K562 (cell line): ENCODE data around the gene INO80D. TPM values are rescaled to one million over a fixed set of nuclear protein-coding genes. Genes with fewer than 3 reads are reported as not detected.

Experiments
- ATAC-seq: fragments of 200-7000 bp; cut with Tn5 transposase; 3 replicates; pipeline ENCODE4 v1.9.1; 2020; ENCODE audit warnings: moderate library complexity
- BruUV-seq: library from RNA; stranded (reverse); fragments of 400-500 nt; replicated peaks from 2 replicates; lab custom pipeline; 2021; lab: Mats Ljungman, UMichigan
- CTCF ChIA-PET: fragments of 300-600 bp; formaldehyde crosslinking; extraction: SDS; loops from one replicate; lab custom pipeline; 2021; ENCODE audit warnings: low intra/inter-chr PET ratio; lab: Yijun Ruan, JAX
- POLR2A ChIA-PET: fragments of 300-600, 350-650 bp; sonication (Branson Sonifier 250); formaldehyde crosslinking; extraction: SDS; loops from one replicate; lab custom pipeline; 2021; ENCODE audit warnings: antibody characterized with exemption, inconsistent platforms; lab: Yijun Ruan, JAX
- DNase-seq, 4 experiments: peaks; one replicate each; pipeline versions ENCODE4 v3.0.0 to v3.0.0-alpha.2; 2011 to 2018; ENCODE audit warnings: low spot score in 3 of 4, mixed read lengths in 3 of 4; ENCODE audit errors: extremely low read depth in 1 of 4
- FAIRE-seq: peaks from 2 replicates; lab custom pipeline; 2011; peaks lifted over from hg19 to GRCh38; lab: Jason Lieb, UNC
- H2AFZ ChIP-seq: 2 replicates; pipeline ENCODE4 v1.6.0; 2011; ENCODE audit warnings: low read depth, low read length, control low read depth, inconsistent platforms
- H3K27ac ChIP-seq: fragments of 200-600 bp; 3 replicates; pipeline ENCODE4 v1.8.0; 2011; ENCODE audit warnings: low read depth, mild to moderate bottlenecking, control low read depth, inconsistent platforms, low read length, moderate library complexity, mixed read lengths; ENCODE audit errors: extremely low read depth
- H3K27me3 ChIP-seq, 2 experiments: fragments of 300-600 bp in 1 of 2; 2 replicates in 1 of 2; 3 replicates in 1 of 2; pipeline versions ENCODE4 v1.6.0 to v1.8.0; 2011; ENCODE audit warnings: inconsistent platforms in 2 of 2, low read length in 2 of 2, mild to moderate bottlenecking in 1 of 2, mixed read lengths in 1 of 2, moderate library complexity in 1 of 2; ENCODE audit not compliant: control insufficient read depth in 2 of 2, insufficient read depth in 2 of 2
- H3K36me3 ChIP-seq: fragments of 300-600 bp; 3 replicates; pipeline ENCODE4 v1.8.0; 2011; ENCODE audit warnings: mild to moderate bottlenecking, low read length, inconsistent platforms; ENCODE audit not compliant: control insufficient read depth, insufficient read depth
- H3K4me1 ChIP-seq, 2 experiments: fragments of 200-600 bp in 1 of 2; replicated peaks in 1 of 2; 2 replicates in 1 of 2; 3 replicates in 1 of 2; pipeline versions ENCODE4 v1.5.1 to v1.8.0; 2011; ENCODE audit warnings: inconsistent platforms in 2 of 2, low read length in 2 of 2, mild to moderate bottlenecking in 1 of 2, mixed read lengths in 1 of 2, moderate library complexity in 1 of 2; ENCODE audit not compliant: control insufficient read depth in 2 of 2, insufficient read depth in 2 of 2
- H3K4me2 ChIP-seq: 2 replicates; pipeline ENCODE4 v1.6.1; 2011; ENCODE audit warnings: low read length, control low read depth, inconsistent platforms, mixed read lengths; ENCODE audit not compliant: insufficient read depth
- H3K4me3 ChIP-seq: fragments of 200-600 bp; sonication (generic), shearing (Covaris generic); 2 replicates; pipeline ENCODE4 v1.5.1; 2016; ENCODE audit warnings: control low read depth, inconsistent platforms
- H3K79me2 ChIP-seq: fragments of 200-600 bp; 3 replicates; pipeline ENCODE4 v1.8.0; 2011; ENCODE audit warnings: low read length, inconsistent platforms; ENCODE audit not compliant: control insufficient read depth, insufficient read depth
- H3K9ac ChIP-seq, 2 experiments: 2 replicates each; pipeline versions ENCODE4 v1.6.0 to v1.6.1; 2011; ENCODE audit warnings: low read depth in 2 of 2, low read length in 2 of 2, control low read depth in 1 of 2, inconsistent platforms in 1 of 2, mild to moderate bottlenecking in 1 of 2, mixed read lengths in 1 of 2; ENCODE audit not compliant: insufficient read depth in 1 of 2
- H3K9me1 ChIP-seq: one replicate; pipeline ENCODE4 v1.6.0; 2011; ENCODE audit warnings: inconsistent platforms, mild to moderate bottlenecking, low read length, moderate library complexity; ENCODE audit not compliant: control insufficient read depth, insufficient read depth
- H3K9me3 ChIP-seq: replicated peaks from 2 replicates; pipeline ENCODE4 v1.5.1; 2011; ENCODE audit warnings: low read depth, low read length, inconsistent platforms; ENCODE audit not compliant: control insufficient read depth, insufficient read depth
- H4K20me1 ChIP-seq: replicated peaks from 2 replicates; pipeline ENCODE4 v1.6.1; 2011; ENCODE audit warnings: low read length, inconsistent platforms, mixed read lengths; ENCODE audit not compliant: control insufficient read depth, insufficient read depth
- ASH1L ChIP-seq: fragments of 450-650 bp; IDR thresholded peaks from 2 replicates; pipeline ENCODE4 v1.6.1; 2018; ENCODE audit warnings: borderline replicate concordance, mild to moderate bottlenecking, low read depth; ENCODE audit not compliant: partially characterized antibody
- CREB1 ChIP-seq, 2 experiments: sonication (generic) in 1 of 2; formaldehyde crosslinking in 1 of 2; IDR thresholded peaks; 2 replicates each; pipeline versions ENCODE4 v1.6.1 to v1.8.0; 2012 to 2022; ENCODE audit warnings: inconsistent platforms in 1 of 2, mild to moderate bottlenecking in 1 of 2, missing genetic modification reagents in 1 of 2, moderate library complexity in 1 of 2
- HNRNPH1 ChIP-seq: fragments of 200-400 bp; formaldehyde crosslinking; optimal IDR thresholded peaks from 2 replicates; pipeline ENCODE3; 2017; ENCODE audit warnings: low read depth, mild to moderate bottlenecking, low read length, moderate library complexity
- KDM4B ChIP-seq, 2 experiments: fragments of 450-650 bp in 1 of 2; sonication (generic) in 1 of 2; IDR thresholded peaks; 2 replicates each; pipeline ENCODE4 v1.6.1; 2016 to 2017; ENCODE audit warnings: borderline replicate concordance in 2 of 2, antibody characterized with exemption in 1 of 2, low read depth in 1 of 2, mild to moderate bottlenecking in 1 of 2
- STAG1 ChIP-seq: sonication (generic); formaldehyde crosslinking; IDR thresholded peaks from 2 replicates; pipeline ENCODE4 v1.5.0; 2020; ENCODE audit warnings: missing genetic modification reagents, borderline replicate concordance
- YY1 ChIP-seq, 3 experiments: IDR thresholded peaks; 2 replicates each; pipeline ENCODE4 v1.6.1; 2011; ENCODE audit warnings: low read length in 2 of 3, mild to moderate bottlenecking in 2 of 3, moderate library complexity in 2 of 3, borderline replicate concordance in 1 of 3, control low read depth in 1 of 3, low read depth in 1 of 3; ENCODE audit not compliant: insufficient read depth in 3 of 3, insufficient replicate concordance in 2 of 3, control insufficient read depth in 1 of 3, insufficient read length in 1 of 3; ENCODE audit errors: extremely low read depth in 1 of 3
- ZNF551 ChIP-seq: fragments of 250-450 bp; sonication (Bioruptor Pico); IDR thresholded peaks from 2 replicates; pipeline ENCODE4 v1.5.0; 2021; ENCODE audit warnings: mild to moderate bottlenecking, moderate library complexity
- ZNF717 ChIP-seq: fragments of 250-450 bp; sonication (Bioruptor Pico); IDR thresholded peaks from 2 replicates; pipeline ENCODE4 v1.5.0; 2021
- WGBS: fragments of 100-300 bp; shearing (Covaris generic); methylation state at CpG from one replicate; pipeline ENCODE4 v1.1.6; 2016; ENCODE audit warnings: low coverage, mixed read lengths; ENCODE audit not compliant: insufficient coverage; ENCODE audit errors: missing lambda C conversion rate; 5-methylcytosine and 5-hydroxymethylcytosine counted together
- in situ Hi-C: fragments of 300-500 bp; cut with MboI; formaldehyde crosslinking; loops from 4 replicates; pipeline ENCODE4 v1.15.0; 2018; ENCODE audit warnings: inconsistent platforms, mixed read lengths
- intact Hi-C: fragments of 100-400 bp; cut with micrococcal nuclease; formaldehyde crosslinking; loops from 2 replicates; pipeline ENCODE4 v1.14.2; 2022
- polyA plus RNA-seq, 8 experiments: library from polyadenylated mRNA; depleted of rRNA in 4 of 8; stranded (reverse) in 5 of 8; unstranded in 3 of 8; fragments of >200 nt; fragmentation: Nextera tagmentation in 2 of 8; fragmentation: Illumina TruSeq in 1 of 8; extraction: Ambion mirVana in 2 of 8; extraction: Trizol in 1 of 8; gene quantifications; 2 replicates each; pipeline versions ENCODE4 v1.2.1 to v1.2.3, GENCODE V29; 2011 to 2014; ENCODE audit warnings: inconsistent platforms in 1 of 8, missing spikeins in 1 of 8
- total RNA-seq, 7 experiments: library from RNA; depleted of rRNA in 6 of 7; stranded (reverse); fragments of >200 nt in 6 of 7; fragmentation: Illumina TruSeq in 2 of 7; extraction: Trizol in 2 of 7; gene quantifications; 2 replicates each; pipeline versions ENCODE4 v1.2.1 to v1.2.3, GENCODE V29; 2011 to 2021; ENCODE audit warnings: low replicate concordance in 1 of 7

INO80D gene
- total and polyA plus RNA-seq, 9 of the 15 experiments (the other 6 are each of a cell fraction or from before 2014, with no cell fraction given) = 0.64 to 8.1 (median 2.9) TPM

DNA sequence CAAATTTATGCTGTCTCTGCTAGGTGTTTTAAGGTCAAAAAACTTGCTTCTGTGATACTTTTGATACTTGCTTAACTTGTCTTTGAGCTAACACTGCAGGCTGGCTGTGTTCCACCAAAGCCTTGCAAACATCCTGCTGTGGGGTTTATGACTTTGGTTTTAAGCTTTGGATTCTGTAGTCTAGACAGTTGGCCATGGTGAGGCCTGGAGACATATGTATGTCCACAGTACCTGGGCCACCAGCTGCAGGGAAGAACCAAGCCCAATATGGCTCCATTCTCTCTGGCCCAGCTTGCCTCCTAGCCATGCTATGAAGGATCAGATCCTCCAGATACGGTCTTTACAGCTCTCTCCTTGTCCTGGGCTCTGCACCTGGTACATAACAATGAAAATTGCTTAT, 113.9 kb downstream of the INO80D start:
- no TSS peak for BruUV-seq
- no peaks in the 10 kb centered on the region; a peak in 1 of 5 replicates for H3K4me1 ChIP-seq
- FAIRE-seq = no peak
- no peaks in the 10 kb centered on the region for H3K9me3 ChIP-seq
- H3K36me3 ChIP-seq = no peaks in the 10 kb centered on the region
- ChIA-PET CTCF (no interaction called here), POLR2A (no interaction called here)
- no peak for ATAC-seq
- DNase-seq = no peak
- H4K20me1 ChIP-seq = peaks cover 2% of the 10 kb centered on the region; the same call in 1 of the 2 replicates
- H3K27me3 ChIP-seq = peaks cover 0 to 3% of the 10 kb centered on the region in 2 experiments; a peak in 4 of 5 replicates
- intact Hi-C loops = no loop called here
- 0% methylated on average over 1 of the region's 1 CpG for WGBS
- H2AFZ ChIP-seq = no peak overlapping the region
- no peak overlapping the region for H3K4me2 ChIP-seq
- no peak overlapping the region for H3K9ac ChIP-seq
- H3K27ac ChIP-seq = no peak overlapping the region
- TF ChIP-seq HNRNPH1 (no peak), KDM4B (IDR thresholded peaks at IDR 0.05; ENCODE audit: borderline replicate concordance in 2 of 2, low read depth in 1 of 2) (no peak), CREB1 (IDR thresholded peaks at IDR 0.05) (no peak), CREB1 (CRISPR knock-in tag; IDR thresholded peaks at IDR 0.05) (no peak), ASH1L (no peak), STAG1 (no peak)
- TF ChIP-seq, all 486 proteins: peak for 0
- Histone ChIP-seq H3K79me2 (no peaks in the 10 kb centered on the region), H3K4me3 (no peak overlapping the region), H3K9me1 (no peaks in the 10 kb centered on the region)
- in situ Hi-C loops = no loop called here

DNA sequence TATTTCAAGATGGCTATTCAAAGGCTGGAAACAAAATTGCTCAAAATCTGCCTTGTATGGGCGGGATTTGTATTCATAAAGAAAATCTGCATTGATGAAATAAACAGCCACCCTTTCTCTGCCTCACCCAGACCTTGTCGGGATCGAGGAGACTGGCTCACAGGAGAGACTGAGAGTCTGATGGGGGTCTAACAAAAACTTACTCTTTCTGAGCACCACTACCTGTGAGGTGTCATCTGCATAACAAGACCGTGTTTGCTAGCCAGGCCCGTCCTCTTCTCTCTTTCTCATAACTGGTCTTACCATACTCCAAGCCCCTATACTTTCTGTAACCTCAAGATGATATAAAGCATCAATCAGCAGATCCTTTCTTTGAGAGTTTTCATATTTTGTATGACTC, 115.6 kb downstream of the INO80D start:
- Histone ChIP-seq H3K79me2 (no peaks in the 10 kb centered on the region), H3K4me1 (no peaks in the 10 kb centered on the region; a peak in 1 of 5 replicates), H3K27ac (no peak overlapping the region), H3K27me3 (peaks cover 0 to 10% of the 10 kb centered on the region in 2 experiments; a peak in 3 of 5 replicates), H2AFZ (no peak overlapping the region), H3K36me3 (no peaks in the 10 kb centered on the region), H4K20me1 (peaks cover 2% of the 10 kb centered on the region; the same call in 1 of the 2 replicates)
- intact Hi-C loops = no loop called here
- no peak for DNase-seq
- in situ Hi-C loops = no loop called here
- TF ChIP-seq ZNF717 (no peak), YY1 (IDR thresholded peaks at IDR 0.05; ENCODE audit: borderline replicate concordance in 1 of 3, control insufficient read depth in 1 of 3, extremely low read depth in 1 of 3, insufficient read depth in 3 of 3, insufficient read length in 1 of 3, insufficient replicate concordance in 2 of 3, low read depth in 1 of 3, low read length in 2 of 3) (no peak), ZNF551 (CRISPR knock-in tag) (no peak)
- TF ChIP-seq, all 486 proteins: peak for 0
- no peaks in the 10 kb centered on the region for H3K9me3 ChIP-seq
- H3K4me2 ChIP-seq = no peak overlapping the region
- ChIA-PET POLR2A (interaction anchor here (1.7 kb wide), 1 partner anchor 9 kb away, joined by 4 read pairs; no protein-coding TSS in a partner anchor), CTCF (no interaction called here)
- no peak overlapping the region for H3K9ac ChIP-seq
- WGBS = 0% methylated on average over 3 of the region's 5 CpGs
- H3K9me1 ChIP-seq = no peaks in the 10 kb centered on the region
- FAIRE-seq (no peak), ATAC-seq (no peak)
- BruUV-seq = no TSS peak
- no peak overlapping the region for H3K4me3 ChIP-seq
